PC-3 (cell line): ENCODE results near the gene MVB12B. TPM values are rescaled to one million over a fixed set of nuclear protein-coding genes. Genes with fewer than 3 reads are reported as not detected.

Experiments
- ATAC-seq: fragments of 200-7000 bp; cut with Tn5 transposase; 2 replicates; pipeline ENCODE4 v1.9.1; 2020; ENCODE audit warnings: mild to moderate bottlenecking, moderate library complexity
- BruUV-seq: library from RNA; stranded (reverse); fragments of 400-500 nt; replicated peaks from 2 replicates; lab custom pipeline; 2021; lab: Mats Ljungman, UMichigan
- CTCF ChIA-PET: fragments of 300-600 bp; sonication (Branson Sonifier 250); formaldehyde crosslinking; loops from one replicate; lab custom pipeline; 2022; ENCODE audit warnings: antibody characterized with exemption; lab: Charles Lee
- POLR2A ChIA-PET: fragments of 300-600 bp; sonication (Branson Sonifier 250); formaldehyde crosslinking; loops from one replicate; lab custom pipeline; 2022; ENCODE audit warnings: antibody characterized with exemption; ENCODE audit not compliant: unreplicated experiment; lab: Charles Lee
- DNase-seq: peaks from one replicate; pipeline ENCODE4 v3.0.0-alpha.2; 2015
- H2AFZ ChIP-seq: fragments of 300-600 bp; sonication (generic); 2 replicates; pipeline ENCODE4 v1.6.0; 2016; ENCODE audit warnings: antibody characterized with exemption, low read length
- H3F3A ChIP-seq: fragments of 300-600 bp; sonication (generic); one replicate; pipeline ENCODE4 v1.6.0; 2017; ENCODE audit warnings: antibody characterized with exemption, low read length, control low read depth, mild to moderate bottlenecking; ENCODE audit not compliant: unreplicated experiment
- H3K27ac ChIP-seq: fragments of 300-600 bp; sonication (generic); 2 replicates; pipeline ENCODE4 v1.5.1; 2016; ENCODE audit warnings: mild to moderate bottlenecking, low read length
- H3K27me3 ChIP-seq: fragments of 300-600 bp; sonication (generic); 2 replicates; pipeline ENCODE4 v1.6.1; 2016; ENCODE audit warnings: low read length, mixed read lengths
- H3K36me3 ChIP-seq: fragments of 300-600 bp; sonication (generic); 2 replicates; pipeline ENCODE4 v1.6.1; 2016; ENCODE audit warnings: low read depth, mixed run types, low read length, mixed read lengths
- H3K4me1 ChIP-seq: fragments of 300-600 bp; sonication (generic); 2 replicates; pipeline ENCODE4 v1.5.1; 2016; ENCODE audit warnings: low read length; ENCODE audit not compliant: insufficient read depth
- H3K4me2 ChIP-seq: fragments of 300-600 bp; sonication (generic); 2 replicates; pipeline ENCODE4 v1.6.0; 2016; ENCODE audit warnings: low read length
- H3K4me3 ChIP-seq: fragments of 300-600 bp; sonication (generic); 2 replicates; pipeline ENCODE4 v1.5.1; 2016; ENCODE audit warnings: mild to moderate bottlenecking, low read length, mixed read lengths
- H3K79me2 ChIP-seq: fragments of 300-600 bp; sonication (generic); 2 replicates; pipeline ENCODE4 v1.6.1; 2017; ENCODE audit warnings: low read length, mixed read lengths
- H3K9ac ChIP-seq: fragments of 300-600 bp; sonication (generic); 2 replicates; pipeline ENCODE4 v1.6.0; 2016; ENCODE audit warnings: mild to moderate bottlenecking, low read length
- H3K9me2 ChIP-seq: fragments of 300-600 bp; sonication (generic); replicated peaks from 2 replicates; pipeline ENCODE4 v1.6.1; 2016; ENCODE audit warnings: mixed run types, low read length, mixed read lengths
- H3K9me3 ChIP-seq: fragments of 300-600 bp; sonication (generic); 2 replicates; pipeline ENCODE4 v1.6.1; 2016; ENCODE audit warnings: low read length, mixed read lengths
- H4K20me1 ChIP-seq: fragments of 300-600 bp; sonication (generic); 2 replicates; pipeline ENCODE4 v1.6.1; 2016; ENCODE audit warnings: low read length, mixed read lengths
- CTCF ChIP-seq: fragments of 300-600 bp; sonication (generic); conservative IDR thresholded peaks from 2 replicates; pipeline ENCODE4 v1.5.1; 2017; ENCODE audit warnings: antibody characterized with exemption, low read depth, mild to moderate bottlenecking, low read length
- EZH2 ChIP-seq: fragments of 300-600 bp; sonication (generic); IDR thresholded peaks from one replicate; pipeline ENCODE4 v1.6.1; 2017; ENCODE audit warnings: antibody characterized with exemption, mild to moderate bottlenecking, low read length; ENCODE audit not compliant: unreplicated experiment
- EZH2phosphoT487 ChIP-seq: fragments of 300-600 bp; sonication (generic); IDR thresholded peaks from 2 replicates; pipeline ENCODE4 v1.6.1; 2018; ENCODE audit warnings: mild to moderate bottlenecking, antibody characterized with exemption, low read length, borderline replicate concordance
- intact Hi-C: fragments of 100-400 bp; cut with micrococcal nuclease; formaldehyde crosslinking; loops from 2 replicates; pipeline ENCODE4 v1.9.0; 2023
- total RNA-seq: library from RNA; depleted of rRNA; stranded (reverse); fragments of >200 nt; gene quantifications from 2 replicates; pipeline ENCODE4 v1.2.3, GENCODE V29; 2014

Gene MVB12B
- total RNA-seq, 1 experiment from 2014 or later = 7.2 TPM

- H3K9me2 ChIP-seq = no peaks in the 10 kb centered on the region
- TF ChIP-seq CTCF (peak; percentile 89), EZH2 (no peak), EZH2phosphoT487 (no peak)
- no peaks in the 10 kb centered on the region for H3K9me3 ChIP-seq
- H3K79me2 ChIP-seq = no peaks in the 10 kb centered on the region
- no peak overlapping the region for H3K4me2 ChIP-seq
- H3K27me3 ChIP-seq = no peaks in the 10 kb centered on the region
- no peak overlapping the region for H3K4me3 ChIP-seq
- no TSS peak for BruUV-seq
- H3K9ac ChIP-seq = no peak overlapping the region
- H3K27ac ChIP-seq = no peak overlapping the region
- DNase-seq (peak; percentile 66), ATAC-seq (peak; percentile 87)
- POLR2A ChIA-PET = no interaction called here
- H3K4me1 ChIP-seq = peaks cover 17% of the 10 kb centered on the region
- H4K20me1 ChIP-seq = no peaks in the 10 kb centered on the region
- CTCF ChIA-PET = interaction anchor here (0.6 to 1.2 kb wide), 8 partner anchors 48 to 231 kb away, joined by 3 to 8 read pairs (median 4); no protein-coding TSS in a partner anchor
- no peaks in the 10 kb centered on the region for H3F3A ChIP-seq
- no peak overlapping the region for H2AFZ ChIP-seq
- intact Hi-C loops = loop anchor here (1.0 to 2.0 kb wide), 3 partner anchors 81 to 96 kb away; no protein-coding TSS in a partner anchor
- no peaks in the 10 kb centered on the region; the same call in 1 of the 2 replicates for H3K36me3 ChIP-seq
Measured at GRCh38 chr9:126398403-126399058, 71.9 kb downstream of the MVB12B start.

- H3K36me3 ChIP-seq = no peaks in the 10 kb centered on the region
- H3K79me2 ChIP-seq = no peaks in the 10 kb centered on the region
- no TSS peak for BruUV-seq
- H3K9ac ChIP-seq = no peak overlapping the region
- H3K9me3 ChIP-seq = no peaks in the 10 kb centered on the region
- intact Hi-C loops = loop anchor here (2.0 kb wide), 1 partner anchor 92 kb away; no protein-coding TSS in a partner anchor
- H3K4me2 ChIP-seq = no peak overlapping the region
- no peak overlapping the region for H3K4me3 ChIP-seq
- ChIA-PET CTCF (interaction anchor here (1.2 kb wide), 1 partner anchor 92 kb away, joined by 5 read pairs; no protein-coding TSS in a partner anchor), POLR2A (no interaction called here)
- H4K20me1 ChIP-seq = no peaks in the 10 kb centered on the region
- no peak overlapping the region for H3K27ac ChIP-seq
- H3K4me1 ChIP-seq = peaks cover 17% of the 10 kb centered on the region
- H3F3A ChIP-seq = no peaks in the 10 kb centered on the region
- no peaks in the 10 kb centered on the region for H3K9me2 ChIP-seq
- no peak for TF ChIP-seq EZH2phosphoT487
- TF ChIP-seq CTCF = no peak
- no peak for TF ChIP-seq EZH2
- no peak overlapping the region for H2AFZ ChIP-seq
- 0 out of 2 replicates have a peak, but pooled peaks have one; percentile 23 for ATAC-seq
- no peak for DNase-seq
- no peaks in the 10 kb centered on the region for H3K27me3 ChIP-seq
Measured at GRCh38 chr9:126399251-126399650, 72.6 kb downstream of the MVB12B start.

GRCh38 chr9:126399789-126400188 is 73.2 kb downstream of the MVB12B start:
- Histone ChIP-seq H4K20me1 (no peaks in the 10 kb centered on the region), H3K4me3 (no peak overlapping the region), H3K9me3 (no peaks in the 10 kb centered on the region), H3K79me2 (no peaks in the 10 kb centered on the region), H3K9me2 (no peaks in the 10 kb centered on the region), H3K36me3 (no peaks in the 10 kb centered on the region), H3K27me3 (no peaks in the 10 kb centered on the region), H2AFZ (no peak overlapping the region), H3F3A (no peaks in the 10 kb centered on the region), H3K4me1 (peaks cover 12% of the 10 kb centered on the region), H3K27ac (no peak overlapping the region), H3K4me2 (no peak overlapping the region), H3K9ac (no peak overlapping the region)
- ChIA-PET CTCF (no interaction called here), POLR2A (no interaction called here)
- ATAC-seq (no peak), DNase-seq (no peak)
- BruUV-seq = no TSS peak
- no peak for TF ChIP-seq EZH2phosphoT487
- TF ChIP-seq EZH2 = no peak
- TF ChIP-seq CTCF = no peak
- intact Hi-C loops = loop anchor here (2.0 kb wide), 1 partner anchor 91 kb away; no protein-coding TSS in a partner anchor
